Stimulated activated CD4-positive, alpha-beta T cell treated with anti-CD3 and anti-CD28 coated beads, Interleukin-4, amount 100 ng/mL, for 1 hour (primary cell): ENCODE results near the gene PIKFYVE.
A peak's percentile ranks its signal among the peaks of the same experiment; 100 is the strongest.
"Not testable (repeated sequence)": the region's sequence is repeated elsewhere in the genome, so short reads cannot be mapped to it uniquely, and the experiment has no call there.

Source experiments
- DNase-seq: peaks from one replicate; pipeline ENCODE4 v3.0.0-alpha.2; 2020

PIKFYVE gene, protein sequence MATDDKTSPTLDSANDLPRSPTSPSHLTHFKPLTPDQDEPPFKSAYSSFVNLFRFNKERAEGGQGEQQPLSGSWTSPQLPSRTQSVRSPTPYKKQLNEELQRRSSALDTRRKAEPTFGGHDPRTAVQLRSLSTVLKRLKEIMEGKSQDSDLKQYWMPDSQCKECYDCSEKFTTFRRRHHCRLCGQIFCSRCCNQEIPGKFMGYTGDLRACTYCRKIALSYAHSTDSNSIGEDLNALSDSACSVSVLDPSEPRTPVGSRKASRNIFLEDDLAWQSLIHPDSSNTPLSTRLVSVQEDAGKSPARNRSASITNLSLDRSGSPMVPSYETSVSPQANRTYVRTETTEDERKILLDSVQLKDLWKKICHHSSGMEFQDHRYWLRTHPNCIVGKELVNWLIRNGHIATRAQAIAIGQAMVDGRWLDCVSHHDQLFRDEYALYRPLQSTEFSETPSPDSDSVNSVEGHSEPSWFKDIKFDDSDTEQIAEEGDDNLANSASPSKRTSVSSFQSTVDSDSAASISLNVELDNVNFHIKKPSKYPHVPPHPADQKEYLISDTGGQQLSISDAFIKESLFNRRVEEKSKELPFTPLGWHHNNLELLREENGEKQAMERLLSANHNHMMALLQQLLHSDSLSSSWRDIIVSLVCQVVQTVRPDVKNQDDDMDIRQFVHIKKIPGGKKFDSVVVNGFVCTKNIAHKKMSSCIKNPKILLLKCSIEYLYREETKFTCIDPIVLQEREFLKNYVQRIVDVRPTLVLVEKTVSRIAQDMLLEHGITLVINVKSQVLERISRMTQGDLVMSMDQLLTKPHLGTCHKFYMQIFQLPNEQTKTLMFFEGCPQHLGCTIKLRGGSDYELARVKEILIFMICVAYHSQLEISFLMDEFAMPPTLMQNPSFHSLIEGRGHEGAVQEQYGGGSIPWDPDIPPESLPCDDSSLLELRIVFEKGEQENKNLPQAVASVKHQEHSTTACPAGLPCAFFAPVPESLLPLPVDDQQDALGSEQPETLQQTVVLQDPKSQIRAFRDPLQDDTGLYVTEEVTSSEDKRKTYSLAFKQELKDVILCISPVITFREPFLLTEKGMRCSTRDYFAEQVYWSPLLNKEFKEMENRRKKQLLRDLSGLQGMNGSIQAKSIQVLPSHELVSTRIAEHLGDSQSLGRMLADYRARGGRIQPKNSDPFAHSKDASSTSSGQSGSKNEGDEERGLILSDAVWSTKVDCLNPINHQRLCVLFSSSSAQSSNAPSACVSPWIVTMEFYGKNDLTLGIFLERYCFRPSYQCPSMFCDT (N-terminal part only)

DNA sequence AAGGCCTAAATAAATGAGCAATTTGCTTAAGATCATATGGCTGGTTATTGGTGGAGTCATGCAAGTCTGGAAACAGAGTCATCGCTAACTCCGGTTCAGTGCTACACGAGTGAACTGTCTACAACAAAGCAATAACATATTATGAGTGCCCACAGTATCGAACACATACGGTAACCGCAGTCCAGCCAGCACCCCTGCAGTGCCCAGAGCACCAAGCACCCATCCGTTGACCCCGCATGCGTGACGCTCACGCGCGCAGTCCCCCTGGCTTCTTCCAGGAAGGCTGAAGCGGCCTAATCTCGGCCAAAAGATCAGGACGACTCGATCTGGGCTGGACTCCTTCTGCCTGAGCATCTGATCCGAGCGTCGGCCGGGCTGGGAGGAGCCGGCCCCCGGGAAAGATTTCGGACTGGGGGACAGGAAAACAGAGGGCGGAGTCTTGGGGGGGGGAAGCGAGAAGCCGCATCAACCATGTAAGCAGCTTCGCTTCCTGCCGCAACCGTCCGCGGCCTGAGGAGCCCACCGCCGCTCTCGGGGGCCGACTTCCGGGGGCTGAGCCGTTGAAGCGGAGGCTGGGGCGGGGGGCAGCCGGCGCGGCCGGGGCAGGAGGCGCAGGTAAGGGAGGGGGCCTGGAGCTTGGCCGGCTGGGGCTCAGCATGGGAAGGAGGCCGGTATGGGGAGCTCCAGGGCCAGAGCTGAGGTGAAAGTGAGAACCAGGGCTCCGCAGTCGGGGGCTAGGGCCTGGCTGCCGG lies at the start of gene PIKFYVE:
Gene PIKFYVE (plus strand): TSS at position 455 of the 752 bp plus-strand sequence. CDS start 5,265 bp downstream, outside the sequence.
- peak; percentile 84 for DNase-seq

DNA sequence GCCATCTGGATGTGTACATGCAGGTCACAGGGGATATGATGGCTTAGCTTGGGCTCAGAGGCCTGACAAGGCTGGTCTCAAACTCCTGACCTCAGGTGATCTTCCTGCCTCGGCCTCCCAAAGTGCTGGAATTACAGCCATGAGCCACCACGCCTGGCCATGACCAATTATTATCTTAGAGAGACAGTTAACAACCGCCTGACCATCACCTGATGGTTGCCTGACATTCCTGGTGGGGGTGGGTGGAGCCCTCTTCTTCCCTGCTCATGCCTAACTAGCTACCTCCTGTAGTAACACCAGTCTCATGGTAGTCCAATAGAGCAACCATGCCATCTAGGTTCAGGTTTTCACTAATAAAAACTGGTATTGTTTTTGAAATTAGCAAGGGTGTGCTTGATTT lies 44.2 kb upstream of the PIKFYVE start:
- DNase-seq, result not testable (repeated sequence)

DNA sequence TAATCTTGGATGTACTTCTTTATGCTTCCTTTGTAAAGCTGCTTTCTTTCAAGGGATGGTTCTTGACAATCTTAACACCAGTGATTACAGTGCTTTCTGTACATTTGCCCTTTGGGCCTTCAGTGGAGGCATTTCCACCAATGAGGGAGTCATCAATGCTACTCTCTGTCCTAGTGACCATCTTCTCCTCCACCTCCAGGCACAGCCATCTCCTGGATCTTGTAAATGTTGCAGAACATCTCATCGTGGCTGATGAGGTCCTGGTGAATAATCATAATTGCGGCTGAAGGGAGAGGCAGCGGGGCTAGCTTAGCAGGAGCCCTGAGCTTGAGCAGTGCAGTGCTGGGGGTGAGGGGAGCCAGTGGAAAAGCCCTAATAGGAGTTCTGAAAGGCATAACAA lies 43.7 kb upstream of the PIKFYVE start:
- DNase-seq, result no peak

DNA sequence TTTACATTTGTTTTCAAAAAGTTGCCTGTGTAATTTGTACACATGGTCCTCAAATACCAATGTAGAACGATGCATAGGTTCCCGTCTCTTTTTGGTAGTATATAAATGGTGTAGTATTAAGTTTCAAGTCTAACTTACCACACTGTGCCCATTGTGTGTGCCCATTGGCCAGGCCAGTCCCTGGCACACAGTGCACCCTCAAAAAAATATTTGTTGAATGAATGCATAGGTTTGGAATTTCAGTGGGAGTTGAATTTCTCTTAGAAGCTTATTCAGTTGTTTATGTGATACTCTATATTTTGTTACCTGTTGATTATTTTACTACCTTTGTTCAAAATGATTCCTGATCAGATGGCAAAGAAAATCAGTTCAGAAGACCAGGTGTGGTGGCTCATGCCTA lies 41.3 kb upstream of the PIKFYVE start:
- no peak for DNase-seq

DNA sequence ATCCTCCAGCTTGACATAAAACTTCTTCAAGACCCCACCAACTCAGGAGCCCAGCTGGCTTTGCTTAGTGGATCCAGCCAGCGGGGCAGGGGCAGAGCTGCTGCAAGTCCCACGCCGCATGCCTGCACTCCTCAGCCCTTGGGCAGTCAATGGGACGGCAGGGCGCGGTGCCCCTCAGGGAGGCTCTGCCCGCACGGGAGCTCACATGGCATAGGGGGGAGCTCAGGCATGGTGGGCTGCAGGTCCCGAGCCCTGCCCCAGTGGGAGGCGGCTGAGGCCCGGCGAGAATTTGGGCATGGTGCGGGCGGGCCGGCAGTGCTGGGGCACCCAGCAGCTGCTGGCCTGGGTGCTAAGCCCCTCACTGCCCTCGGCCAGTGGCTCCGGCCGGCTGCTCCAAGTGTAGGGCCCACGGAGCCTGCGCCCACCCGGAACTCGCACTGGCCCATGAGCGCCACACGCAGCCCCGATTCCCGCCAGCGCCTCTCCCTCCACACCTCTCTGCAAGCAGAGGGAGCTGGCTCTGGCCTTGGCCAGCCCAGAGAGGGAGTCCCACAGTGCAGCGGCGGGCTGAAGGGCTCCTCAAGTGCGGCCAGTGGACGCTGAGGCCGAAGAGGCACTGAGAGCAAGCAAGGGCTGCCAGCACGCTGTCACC lies 38.3 kb upstream of the PIKFYVE start:
- DNase-seq, result no peak

DNA sequence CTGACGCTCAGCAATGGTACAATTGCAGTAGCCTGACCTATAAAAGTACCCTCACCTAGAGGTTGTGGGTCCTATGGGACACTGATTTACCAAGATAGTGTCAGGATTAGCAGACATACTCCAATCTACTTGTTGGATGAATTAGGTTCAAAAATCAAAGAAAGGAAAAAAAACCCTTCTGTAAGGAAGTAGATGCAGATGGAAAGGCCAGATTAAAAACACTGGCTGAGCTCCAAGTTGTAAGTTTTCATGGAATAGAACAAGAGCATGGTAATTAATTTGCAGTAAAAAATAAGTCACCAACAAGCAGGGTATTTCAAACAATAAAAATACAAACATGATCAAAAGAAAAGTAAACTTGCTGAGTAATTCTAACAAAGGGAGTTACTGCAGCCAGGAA lies 37.6 kb upstream of the PIKFYVE start:
- DNase-seq, result no peak

DNA sequence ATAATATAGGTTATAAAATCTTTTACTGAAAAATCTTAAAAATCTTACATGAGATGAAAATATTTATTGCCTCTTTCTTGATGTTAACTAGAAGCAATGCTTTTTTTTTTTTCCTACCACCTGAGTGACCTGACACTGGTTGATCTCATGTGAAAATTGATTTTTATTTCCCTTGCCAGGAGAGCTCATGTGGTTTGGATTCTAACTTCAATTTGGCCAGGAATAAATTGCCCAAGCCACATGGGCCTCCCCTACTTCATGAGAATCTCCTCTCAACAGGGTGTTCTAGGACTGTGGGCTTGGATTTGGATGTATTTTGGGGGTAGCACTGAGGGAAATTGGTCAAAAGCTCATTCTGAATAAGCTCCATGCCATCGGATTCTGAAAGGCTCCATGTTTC lies 31.3 kb upstream of the PIKFYVE start:
- no peak for DNase-seq

DNA sequence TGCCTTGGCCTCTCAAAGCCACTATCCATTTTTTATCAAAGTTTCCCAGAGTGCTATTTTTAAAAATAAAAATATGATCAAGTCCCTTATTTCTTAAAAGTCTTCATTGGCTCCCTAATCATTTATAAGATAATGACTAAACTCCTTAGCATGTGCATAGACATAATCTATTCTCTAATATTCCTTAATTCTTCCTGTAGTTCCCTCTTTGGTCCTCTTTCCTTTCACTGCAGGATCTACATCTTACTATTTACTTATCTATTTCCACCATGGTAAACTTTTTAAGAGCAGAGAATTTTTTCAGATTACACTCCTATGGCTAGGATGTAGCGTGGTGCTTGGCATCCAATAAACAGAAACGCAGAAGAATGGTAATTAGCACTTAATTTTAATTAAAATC lies 30.2 kb upstream of the PIKFYVE start:
- DNase-seq, result no peak

DNA sequence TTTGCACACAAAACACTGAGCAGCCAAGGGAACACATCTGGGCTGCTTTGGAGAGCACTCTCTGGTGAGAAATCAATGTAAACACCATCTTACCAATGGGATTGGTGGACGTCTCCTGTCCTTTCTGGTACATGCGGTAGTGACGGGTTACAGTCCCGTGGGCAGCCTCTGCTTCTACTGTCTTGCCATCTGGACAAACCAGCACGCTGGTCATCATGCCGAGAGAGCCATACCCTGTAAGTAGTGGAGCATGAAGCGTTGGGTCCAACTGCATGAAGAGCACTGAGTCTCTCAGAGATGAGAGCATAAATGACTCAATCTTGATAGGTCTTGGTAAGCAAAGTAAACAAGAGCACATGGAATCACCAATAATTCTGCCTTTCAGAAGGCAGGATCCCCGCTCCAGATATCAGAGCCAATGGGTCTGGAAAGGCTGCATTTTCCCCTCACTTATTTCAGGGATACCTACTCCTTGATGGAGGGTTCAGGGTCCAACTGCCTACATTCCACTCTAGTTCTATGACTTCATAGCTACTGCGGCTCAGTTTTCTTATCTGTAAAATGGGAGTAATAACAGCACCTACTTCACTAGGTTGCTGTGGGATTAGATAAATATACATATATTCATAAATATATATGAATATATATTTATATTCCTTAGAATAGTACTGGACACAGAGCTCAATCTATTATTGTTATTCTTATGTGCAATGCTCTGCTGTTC lies 26.1 kb upstream of the PIKFYVE start:
- DNase-seq, result no peak

DNA sequence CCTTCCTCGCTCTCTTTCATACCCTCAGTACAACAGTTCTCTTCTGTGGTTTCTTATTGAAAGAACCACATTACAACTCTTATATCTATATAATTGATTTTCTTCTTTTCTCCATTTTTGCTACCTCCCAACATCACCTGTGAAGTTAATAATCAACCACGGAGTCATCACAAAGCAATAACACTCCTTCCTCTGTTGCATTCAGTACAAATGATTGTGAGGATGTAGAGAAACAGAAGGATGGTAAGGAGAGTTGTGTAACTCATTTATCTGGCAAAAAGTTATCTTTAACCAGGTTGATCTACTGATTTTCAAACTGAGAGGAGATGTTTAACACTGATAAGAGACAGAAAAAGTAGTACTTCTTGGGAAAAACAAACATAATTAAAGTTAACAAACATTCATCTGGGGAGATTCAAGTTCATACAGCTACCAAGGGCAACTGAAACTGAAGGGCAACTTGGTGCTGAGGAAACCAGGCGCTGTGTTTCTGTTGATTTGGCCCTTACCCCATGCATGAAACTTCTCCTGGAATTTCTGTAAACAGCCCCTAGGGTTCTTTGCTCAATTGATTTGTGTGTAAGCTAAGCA lies 25.3 kb upstream of the PIKFYVE start:
- DNase-seq, result no peak

DNA sequence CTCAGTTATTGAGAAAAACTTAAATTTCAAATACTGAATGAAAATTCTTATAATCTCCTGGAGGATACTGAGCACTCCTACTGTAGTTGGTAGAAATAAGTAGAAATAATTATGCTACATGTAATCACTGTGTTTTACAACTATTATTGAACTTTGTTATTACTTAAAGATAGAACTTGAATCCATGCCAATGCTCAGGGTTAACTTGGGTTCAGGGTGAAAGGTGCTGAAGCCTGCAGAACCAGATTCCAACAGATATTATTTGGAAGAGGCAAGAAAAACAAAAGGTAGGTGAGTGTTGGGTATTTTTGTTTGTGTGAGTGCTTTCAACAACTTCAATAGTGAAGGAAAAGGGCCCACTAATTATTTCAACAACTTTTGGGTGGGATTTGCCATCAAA lies 21.6 kb upstream of the PIKFYVE start:
- DNase-seq, result no peak

DNA sequence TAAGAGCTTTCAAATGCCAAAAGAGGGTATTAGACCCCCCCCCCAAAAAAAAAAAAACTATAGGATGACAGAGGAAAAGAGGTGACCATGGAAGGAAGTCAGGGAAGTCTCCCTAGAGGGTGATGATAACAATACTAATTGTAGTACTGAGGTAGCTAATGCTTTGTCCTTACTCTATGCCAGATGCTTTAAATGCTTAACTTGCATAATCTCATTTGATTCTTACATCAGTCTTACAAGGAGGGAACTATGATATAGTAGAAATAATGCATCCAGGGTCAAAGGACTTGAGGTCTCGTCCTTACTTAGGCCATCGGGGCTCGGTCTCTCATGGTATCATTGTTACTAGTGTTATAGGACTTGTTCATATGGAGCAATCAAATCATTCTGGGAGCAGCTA lies 20.3 kb upstream of the PIKFYVE start:
- no peak for DNase-seq

DNA sequence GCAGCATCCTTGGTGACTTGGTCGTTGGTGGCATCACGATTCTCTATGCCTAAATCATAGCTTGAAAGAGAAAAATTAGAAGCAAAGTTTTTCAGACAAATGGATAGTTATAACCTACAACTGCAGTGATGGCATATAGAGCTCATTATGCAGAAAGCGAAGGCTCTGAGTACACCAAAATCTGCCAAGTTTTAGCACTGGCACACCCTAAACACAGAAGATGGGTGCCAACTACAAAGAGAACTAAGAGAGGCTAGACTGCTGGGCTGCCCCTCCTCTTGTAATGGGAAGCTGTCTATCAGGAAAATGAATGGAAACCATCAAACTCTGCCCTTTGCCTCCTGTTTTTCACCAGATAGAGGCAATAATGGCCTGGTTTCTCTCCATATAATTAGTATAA lies 17.5 kb upstream of the PIKFYVE start:
- no peak for DNase-seq

DNA sequence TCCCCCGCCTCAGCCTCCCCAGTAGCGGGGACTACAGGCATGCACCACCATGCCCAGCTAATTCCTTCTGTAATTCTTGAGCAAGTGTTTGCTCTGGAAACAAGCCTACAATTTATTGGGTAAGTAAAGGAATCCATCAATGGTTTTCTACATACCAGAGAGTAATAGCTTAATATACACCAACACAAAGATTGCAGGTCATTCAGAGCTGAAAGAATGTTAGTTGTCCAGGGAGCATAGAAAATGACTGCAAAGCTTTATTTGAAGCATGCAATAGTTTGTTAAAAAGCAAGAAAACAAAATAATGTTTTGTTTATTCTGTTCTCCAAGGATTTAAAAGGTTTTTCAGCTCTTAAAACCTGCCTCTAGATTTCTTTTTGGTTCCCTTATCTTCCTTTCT lies 16.8 kb upstream of the PIKFYVE start:
- no peak for DNase-seq

DNA sequence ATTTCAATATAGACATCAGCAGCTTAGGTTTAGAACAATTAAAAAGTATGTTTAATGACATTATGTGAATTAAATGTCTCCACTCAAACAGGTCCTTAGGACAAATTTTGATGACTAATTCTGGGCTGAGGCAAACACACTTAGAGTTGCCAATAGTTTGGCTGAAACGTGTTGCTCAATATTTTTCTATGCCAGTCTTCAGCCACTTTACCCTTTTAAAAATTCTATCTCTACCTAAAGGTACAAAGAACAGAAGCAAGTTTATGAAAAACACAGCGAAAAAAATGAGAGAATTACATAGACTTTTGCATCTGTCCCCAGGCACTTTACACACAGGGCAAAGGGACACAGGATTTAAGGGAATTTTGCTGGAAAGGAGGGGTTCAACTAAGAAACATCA lies 15.7 kb upstream of the PIKFYVE start:
- no peak for DNase-seq

DNA sequence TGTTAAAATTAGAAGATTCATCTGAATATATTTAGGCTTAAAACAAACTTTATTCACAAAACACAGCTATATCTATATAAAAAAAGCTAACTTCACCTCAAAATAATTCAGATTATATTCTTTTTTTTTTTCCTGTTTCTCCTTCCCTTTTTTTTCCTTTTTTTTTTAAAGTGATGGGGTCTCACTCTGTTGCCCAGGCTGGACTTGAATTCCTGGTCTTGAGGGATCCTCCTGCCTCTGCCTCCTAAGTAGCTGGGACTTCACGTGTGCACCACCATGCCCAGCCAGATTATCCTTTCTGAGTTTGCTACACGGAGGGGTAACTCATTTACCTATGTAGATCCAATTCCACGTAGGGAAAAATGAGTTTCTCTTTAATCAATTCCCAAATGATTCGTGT lies 15.0 kb upstream of the PIKFYVE start:
- DNase-seq, result no peak

DNA sequence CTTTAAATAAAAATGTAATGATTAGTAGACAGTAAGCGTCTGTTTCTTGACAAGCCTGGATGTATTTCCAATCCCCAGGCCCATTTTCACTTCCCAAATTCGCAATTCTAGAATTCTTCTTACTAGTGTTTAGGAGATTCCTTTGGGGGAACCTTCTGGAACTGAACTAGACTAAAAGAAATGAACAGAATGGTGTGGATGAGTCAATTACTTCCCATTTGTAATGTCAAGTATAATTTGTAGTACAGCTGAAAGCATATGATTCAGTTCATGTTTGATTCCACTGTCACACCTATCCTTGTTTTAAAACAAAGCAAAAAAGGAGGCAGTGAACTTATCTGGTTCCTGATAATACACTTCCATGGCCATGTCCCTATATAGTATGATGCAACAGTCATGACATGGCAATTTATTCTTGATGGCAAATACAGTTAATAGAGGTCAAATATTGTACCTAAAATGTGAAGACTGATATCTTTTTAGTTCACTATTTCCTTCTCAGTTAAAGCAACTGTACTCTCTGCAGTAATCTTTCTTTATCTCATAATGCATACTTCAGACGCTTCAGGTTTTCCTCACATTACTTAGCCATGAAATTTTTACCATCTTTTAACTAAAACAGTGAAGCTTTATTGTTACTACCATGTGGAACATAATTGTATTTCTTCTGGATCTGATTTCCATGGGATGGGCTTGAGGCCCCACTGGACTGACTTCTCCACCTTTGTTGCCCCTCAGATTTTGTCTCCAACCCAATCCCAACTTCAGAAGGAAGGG lies 13.2 kb upstream of the PIKFYVE start:
- DNase-seq, result no peak

DNA sequence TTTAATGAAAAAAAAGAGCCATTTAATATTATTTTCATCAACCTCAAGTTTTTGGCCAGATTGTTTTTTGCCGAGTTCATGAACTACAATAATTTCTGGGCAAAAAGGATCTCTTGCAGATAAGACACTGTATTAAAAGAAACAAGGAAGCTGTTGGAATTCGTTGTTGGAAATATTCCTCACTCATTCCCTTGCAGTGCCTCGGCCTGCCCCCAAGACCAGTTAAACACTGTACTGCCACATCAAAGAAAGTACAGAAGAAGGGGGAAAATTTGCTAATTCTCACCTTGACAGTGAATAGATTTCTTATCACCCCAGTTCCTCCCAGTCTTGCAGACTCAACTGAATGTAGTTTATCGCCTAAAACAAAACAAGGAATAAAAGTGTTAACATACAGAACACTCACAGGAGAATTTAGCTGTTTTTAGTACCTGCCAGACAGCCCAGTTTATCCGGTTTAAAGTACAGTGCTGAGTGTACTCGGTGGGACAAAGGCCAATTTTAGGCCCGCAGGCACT lies 12.4 kb upstream of the PIKFYVE start:
- DNase-seq, result no peak

DNA sequence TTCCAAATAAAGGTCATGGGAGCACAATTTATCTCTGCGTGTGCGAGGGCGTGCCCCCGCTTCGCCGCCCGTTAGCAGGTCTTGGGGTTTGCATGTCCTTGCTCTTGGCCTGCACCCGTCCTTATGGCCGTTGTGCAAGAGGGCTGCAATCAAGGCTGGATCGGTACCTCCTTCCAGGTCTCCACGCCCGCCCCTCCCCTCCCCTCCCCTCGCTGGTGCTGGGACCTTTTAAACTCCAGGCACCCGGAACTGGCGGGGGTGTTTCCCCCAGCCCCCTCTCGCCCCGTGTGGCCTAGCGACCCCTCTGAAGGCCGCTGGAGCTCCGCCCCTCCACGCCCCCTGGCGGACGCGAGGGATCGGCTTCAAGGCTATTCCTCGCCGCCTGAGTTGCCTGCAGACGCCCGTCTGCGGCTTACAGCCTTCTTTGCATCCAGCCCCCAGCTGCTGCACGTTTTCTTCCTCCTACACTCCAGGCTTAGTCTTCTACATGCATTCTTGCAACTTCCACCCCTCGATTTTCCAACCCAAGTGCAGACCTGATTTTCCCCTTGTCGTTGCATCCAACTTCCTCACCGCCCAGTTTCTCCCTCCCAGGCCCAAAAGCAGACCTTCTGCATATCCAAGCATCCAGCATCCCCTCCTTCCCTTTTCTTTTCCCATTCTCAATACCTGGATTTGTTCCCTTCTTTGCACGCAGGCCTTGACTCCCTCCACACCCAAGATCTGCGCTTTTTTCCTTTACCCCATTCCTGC lies 11.8 kb upstream of the PIKFYVE start:
- peak; percentile 79 for DNase-seq
